ENCODE data around the gene PEAK3.

Gene PEAK3

DNA sequence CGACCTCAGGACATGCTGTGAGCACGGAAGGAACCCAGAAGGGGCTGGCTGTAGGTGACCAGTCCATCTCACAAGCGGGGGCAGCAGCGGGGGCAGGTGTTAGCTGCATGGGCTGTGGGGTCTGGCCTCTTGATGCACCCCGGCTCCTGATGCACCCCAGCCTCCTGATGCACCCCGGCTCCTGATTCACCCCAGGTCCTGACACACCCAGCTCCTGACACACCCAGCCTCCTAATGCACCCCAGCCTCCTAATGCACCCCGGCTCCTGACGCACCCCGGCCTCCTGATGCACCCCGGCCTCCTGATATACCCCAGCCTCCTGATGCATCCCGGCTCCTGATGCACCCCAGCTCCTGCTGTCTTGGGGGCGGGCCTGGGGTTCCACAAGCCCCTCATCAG is 39.0 kb upstream of the PEAK3 start:
- DNase-seq (ENCODE audit: insufficient read length, low spot score) (no peak), FAIRE-seq (no peak)
- TF ChIP-seq, protein P1, sequence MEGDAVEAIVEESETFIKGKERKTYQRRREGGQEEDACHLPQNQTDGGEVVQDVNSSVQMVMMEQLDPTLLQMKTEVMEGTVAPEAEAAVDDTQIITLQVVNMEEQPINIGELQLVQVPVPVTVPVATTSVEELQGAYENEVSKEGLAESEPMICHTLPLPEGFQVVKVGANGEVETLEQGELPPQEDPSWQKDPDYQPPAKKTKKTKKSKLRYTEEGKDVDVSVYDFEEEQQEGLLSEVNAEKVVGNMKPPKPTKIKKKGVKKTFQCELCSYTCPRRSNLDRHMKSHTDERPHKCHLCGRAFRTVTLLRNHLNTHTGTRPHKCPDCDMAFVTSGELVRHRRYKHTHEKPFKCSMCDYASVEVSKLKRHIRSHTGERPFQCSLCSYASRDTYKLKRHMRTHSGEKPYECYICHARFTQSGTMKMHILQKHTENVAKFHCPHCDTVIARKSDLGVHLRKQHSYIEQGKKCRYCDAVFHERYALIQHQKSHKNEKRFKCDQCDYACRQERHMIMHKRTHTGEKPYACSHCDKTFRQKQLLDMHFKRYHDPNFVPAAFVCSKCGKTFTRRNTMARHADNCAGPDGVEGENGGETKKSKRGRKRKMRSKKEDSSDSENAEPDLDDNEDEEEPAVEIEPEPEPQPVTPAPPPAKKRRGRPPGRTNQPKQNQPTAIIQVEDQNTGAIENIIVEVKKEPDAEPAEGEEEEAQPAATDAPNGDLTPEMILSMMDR (IDR thresholded peaks at IDR 0.05; ENCODE audit: insufficient read depth, missing control alignments): no peak

DNA sequence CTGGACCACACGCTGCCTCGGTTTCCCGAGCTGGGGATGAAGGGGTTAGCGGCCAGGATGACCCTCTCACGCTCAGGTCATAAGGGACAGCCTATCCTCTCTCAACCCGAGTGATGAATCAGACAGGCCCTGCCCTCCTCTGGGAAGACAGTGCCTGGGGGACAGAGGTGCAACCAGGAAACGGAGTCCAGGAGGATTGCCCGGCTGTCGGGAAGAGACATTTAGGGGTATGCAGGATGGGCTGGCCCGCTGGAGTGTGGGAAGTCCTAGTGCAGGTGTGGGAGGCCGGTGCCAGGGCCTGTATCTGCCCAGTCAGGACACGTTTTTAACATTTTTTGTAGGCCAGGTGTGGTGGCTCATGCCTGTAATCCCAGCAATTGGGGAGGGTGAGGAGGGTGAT is 38.1 kb upstream of the PEAK3 start:
- no peak for FAIRE-seq
- TF ChIP-seq, protein P1 (IDR thresholded peaks at IDR 0.05; ENCODE audit: insufficient read depth, missing control alignments): no peak
- DNase-seq (ENCODE audit: insufficient read length, low spot score): no peak

DNA sequence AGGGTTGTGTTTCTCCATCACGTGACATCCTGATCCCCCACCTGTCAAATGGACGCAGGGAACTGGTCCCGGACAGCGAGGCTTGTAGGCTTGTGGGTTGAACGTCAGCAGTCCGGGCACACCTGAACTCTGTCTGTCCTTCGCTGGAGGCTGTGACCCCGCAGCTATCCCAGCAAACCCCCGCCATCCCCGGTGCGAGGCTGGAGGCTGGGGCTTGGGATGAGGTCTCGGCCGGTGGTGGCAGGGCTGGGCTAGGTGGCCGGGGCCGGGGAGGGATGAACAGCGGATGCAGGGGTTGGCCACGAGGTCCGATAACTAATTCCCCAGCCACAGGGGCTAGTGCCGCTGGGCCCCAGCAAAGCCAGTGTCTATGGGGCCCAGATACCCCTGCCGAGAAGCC is 37.6 kb upstream of the PEAK3 start:
- TF ChIP-seq, protein P1 (IDR thresholded peaks at IDR 0.05; ENCODE audit: insufficient read depth, missing control alignments): no peak
- FAIRE-seq (no peak), DNase-seq (ENCODE audit: insufficient read length, low spot score) (no peak)

DNA sequence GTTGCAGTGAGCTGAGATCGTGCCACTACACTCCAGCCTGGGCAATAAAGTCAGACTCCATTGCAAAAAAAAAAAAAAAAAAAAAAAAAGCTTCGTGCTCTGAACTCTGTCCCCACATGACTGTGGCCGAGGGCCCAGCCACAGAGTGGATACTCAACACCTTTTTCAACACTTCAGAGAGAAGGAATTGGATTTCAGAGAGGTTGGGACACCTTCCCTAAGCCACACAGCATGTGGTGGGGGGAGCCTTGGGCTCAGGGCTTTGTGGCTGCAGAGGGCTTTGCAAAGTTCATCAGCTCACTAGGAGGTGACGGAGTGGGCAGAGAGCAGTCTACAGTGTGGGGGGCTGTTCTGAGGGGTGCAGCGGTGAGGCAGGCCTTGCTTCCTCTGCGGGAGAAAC is 36.9 kb upstream of the PEAK3 start:
- TF ChIP-seq, protein P1 (IDR thresholded peaks at IDR 0.05; ENCODE audit: insufficient read depth, missing control alignments): no peak
- FAIRE-seq: no peak
- no peak for DNase-seq (ENCODE audit: insufficient read length, low spot score)

DNA sequence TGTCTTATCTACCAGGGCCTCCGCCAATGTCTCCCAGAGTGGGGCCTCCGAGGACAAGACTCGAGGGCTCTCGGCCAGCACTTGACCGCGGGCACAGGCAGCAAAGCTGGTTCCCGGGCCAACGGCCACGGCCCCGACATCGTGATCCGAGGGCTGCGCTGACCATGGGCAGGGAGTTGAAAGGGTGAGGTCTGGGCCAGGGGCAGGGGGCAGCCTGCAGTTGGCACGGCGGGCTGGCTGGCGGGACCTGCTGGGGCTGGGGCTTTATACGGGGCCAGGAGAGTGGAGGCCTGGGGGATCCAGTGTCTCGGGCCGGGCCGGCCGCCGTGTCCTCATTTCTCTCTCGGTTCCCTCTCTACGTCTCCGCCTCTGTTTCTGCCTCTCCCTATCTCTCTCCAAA is 35.8 kb upstream of the PEAK3 start:
- FAIRE-seq (no peak), DNase-seq (ENCODE audit: insufficient read length, low spot score) (no peak)
- TF ChIP-seq, protein P1 (IDR thresholded peaks at IDR 0.05; ENCODE audit: insufficient read depth, missing control alignments): no peak

DNA sequence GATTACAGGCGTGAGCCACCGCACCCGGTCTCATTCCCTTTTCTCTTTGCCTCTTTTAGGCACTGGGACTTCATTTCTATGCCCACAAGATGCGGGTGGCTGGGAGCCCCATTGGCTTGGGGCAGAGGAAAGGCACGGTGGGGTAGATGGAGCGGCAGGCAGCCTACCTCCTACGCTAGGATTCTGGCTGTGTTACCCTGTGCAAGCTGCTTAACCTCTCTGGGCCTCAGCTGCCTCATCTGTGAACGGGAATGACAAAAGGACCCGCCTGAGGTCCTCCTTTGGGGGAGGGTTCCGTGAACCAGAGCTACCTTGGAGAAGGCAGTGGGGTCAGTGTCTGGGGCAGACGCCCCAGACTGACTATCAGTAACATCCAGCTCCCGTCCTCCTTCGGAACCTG is 35.3 kb upstream of the PEAK3 start:
- DNase-seq (ENCODE audit: insufficient read length, low spot score): no peak
- TF ChIP-seq, protein P1 (IDR thresholded peaks at IDR 0.05; ENCODE audit: insufficient read depth, missing control alignments): no peak
- FAIRE-seq: no peak

DNA sequence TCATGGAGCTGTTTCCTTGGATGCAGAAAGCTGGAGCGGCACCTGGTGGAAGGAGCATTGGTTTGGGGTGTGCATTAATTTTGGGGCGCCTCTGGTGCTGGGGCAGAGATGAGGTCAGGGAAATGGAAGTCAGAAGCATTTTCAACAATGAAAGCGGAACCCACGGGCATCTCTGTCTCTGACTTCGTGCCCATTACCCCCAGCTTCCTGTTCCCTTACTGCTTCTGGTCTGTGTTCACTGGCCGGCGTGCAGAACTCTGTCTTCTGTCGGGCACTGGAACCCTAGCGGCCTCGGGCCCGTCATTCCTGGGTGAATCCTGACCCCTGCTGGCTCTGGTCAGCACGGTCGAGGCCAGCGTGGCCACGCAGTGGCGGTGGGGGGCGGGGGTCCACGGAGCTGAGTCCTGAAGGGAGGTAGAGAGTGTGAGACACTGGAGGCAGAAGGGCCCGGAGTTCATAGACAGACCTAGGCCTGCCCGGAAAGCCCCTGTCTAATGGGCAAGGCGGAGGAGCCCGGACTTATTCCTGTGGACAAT is 33.9 kb upstream of the PEAK3 start:
- no peak for FAIRE-seq
- TF ChIP-seq, protein P1 (IDR thresholded peaks at IDR 0.05; ENCODE audit: insufficient read depth, missing control alignments): peak; percentile 51
- peak; percentile 76 for DNase-seq (ENCODE audit: insufficient read length, low spot score)

All from D721Med (cell line).